ENCODE data around the gene EIF4E1B. TPM values are rescaled to one million over a fixed set of nuclear protein-coding genes. Genes with fewer than 3 reads are reported as not detected.
A peak's percentile ranks its signal among the peaks of the same experiment; 100 is the strongest.

Gene EIF4E1B
- polyA plus RNA-seq, 1 donor from 2014 or later, result 0.82 TPM

GRCh38 chr5:176628406-176629228 lies 1.9 kb upstream of the EIF4E1B start:
- Histone ChIP-seq H3K27ac (ENCODE audit: low read length) (no peak overlapping the region), H2AFZ (ENCODE audit: low read depth, low read length) (no peak overlapping the region), H3F3A (ENCODE audit: insufficient read depth, low read length, poor library complexity, severe bottlenecking) (no peaks in the 10 kb centered on the region), H3K4me3 (ENCODE audit: low read length) (peak overlapping the region; percentile 85), H3K9ac (ENCODE audit: low read length) (no peak overlapping the region), H3K79me2 (replicated peaks; ENCODE audit: insufficient read depth, low read length) (no peaks in the 10 kb centered on the region), H3K9me3 (ENCODE audit: low read length) (no peaks in the 10 kb centered on the region), H3K36me3 (ENCODE audit: insufficient read depth, low read length) (no peaks in the 10 kb centered on the region), H3K9me2 (ENCODE audit: insufficient read depth, low read length) (no peaks in the 10 kb centered on the region), H3K4me2 (ENCODE audit: low read length) (no peak overlapping the region), H3K27me3 (ENCODE audit: insufficient read depth, low read depth, low read length) (peaks cover 45% of the 10 kb centered on the region), H4K20me1 (ENCODE audit: insufficient read depth) (no peaks in the 10 kb centered on the region)
- TF ChIP-seq POLR2AphosphoS5 (IDR thresholded peaks at IDR 0.05) (no peak), MXI1 (conservative IDR thresholded peaks at IDR 0.05; ENCODE audit: poor library complexity, severe bottlenecking) (no peak), TAF1 (IDR thresholded peaks at IDR 0.05; ENCODE audit: low read depth) (no peak), SMC3 (conservative IDR thresholded peaks at IDR 0.05; ENCODE audit: poor library complexity) (no peak), EP300 (conservative IDR thresholded peaks at IDR 0.05; ENCODE audit: poor library complexity, severe bottlenecking) (no peak), RAD21 (conservative IDR thresholded peaks at IDR 0.05) (no peak), REST (IDR thresholded peaks at IDR 0.05; ENCODE audit: borderline replicate concordance) (no peak), EZH2 (IDR thresholded peaks at IDR 0.05; ENCODE audit: borderline replicate concordance, insufficient read depth, low read length, poor library complexity, severe bottlenecking) (no peak)
- TF ChIP-seq, protein P1, sequence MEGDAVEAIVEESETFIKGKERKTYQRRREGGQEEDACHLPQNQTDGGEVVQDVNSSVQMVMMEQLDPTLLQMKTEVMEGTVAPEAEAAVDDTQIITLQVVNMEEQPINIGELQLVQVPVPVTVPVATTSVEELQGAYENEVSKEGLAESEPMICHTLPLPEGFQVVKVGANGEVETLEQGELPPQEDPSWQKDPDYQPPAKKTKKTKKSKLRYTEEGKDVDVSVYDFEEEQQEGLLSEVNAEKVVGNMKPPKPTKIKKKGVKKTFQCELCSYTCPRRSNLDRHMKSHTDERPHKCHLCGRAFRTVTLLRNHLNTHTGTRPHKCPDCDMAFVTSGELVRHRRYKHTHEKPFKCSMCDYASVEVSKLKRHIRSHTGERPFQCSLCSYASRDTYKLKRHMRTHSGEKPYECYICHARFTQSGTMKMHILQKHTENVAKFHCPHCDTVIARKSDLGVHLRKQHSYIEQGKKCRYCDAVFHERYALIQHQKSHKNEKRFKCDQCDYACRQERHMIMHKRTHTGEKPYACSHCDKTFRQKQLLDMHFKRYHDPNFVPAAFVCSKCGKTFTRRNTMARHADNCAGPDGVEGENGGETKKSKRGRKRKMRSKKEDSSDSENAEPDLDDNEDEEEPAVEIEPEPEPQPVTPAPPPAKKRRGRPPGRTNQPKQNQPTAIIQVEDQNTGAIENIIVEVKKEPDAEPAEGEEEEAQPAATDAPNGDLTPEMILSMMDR (IDR thresholded peaks at IDR 0.05; ENCODE audit: poor library complexity, severe bottlenecking), result no peak

DNA sequence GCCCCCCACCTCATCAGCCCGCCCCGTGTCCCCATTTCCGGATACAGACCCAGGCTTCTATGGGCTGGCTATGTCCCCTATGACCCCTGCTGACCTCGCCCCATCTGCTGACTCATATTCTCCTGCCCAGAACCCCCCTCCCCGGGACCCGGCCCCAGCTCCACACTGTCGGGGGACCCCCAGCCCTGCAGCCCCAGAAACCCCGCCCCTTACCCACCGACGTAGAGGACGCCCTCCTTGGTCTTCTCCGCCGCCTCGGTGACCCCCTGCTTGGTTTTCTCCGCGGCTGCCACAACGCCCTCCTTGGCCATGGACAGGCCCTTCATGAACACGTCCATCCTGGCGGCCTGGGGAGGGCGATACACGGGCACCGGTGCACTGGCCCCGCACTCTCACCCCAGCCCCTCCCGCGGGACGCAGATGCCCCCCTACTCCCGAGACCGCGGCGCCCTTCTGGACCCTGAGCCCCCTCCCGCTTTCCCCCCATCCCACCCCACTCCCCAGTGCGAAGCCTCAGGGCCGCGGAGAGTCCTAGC lies 1.1 kb upstream of the EIF4E1B start:
- Histone ChIP-seq H3K27ac (ENCODE audit: low read length) (no peak overlapping the region), H3F3A (ENCODE audit: insufficient read depth, low read length, poor library complexity, severe bottlenecking) (no peaks in the 10 kb centered on the region), H3K9me2 (ENCODE audit: insufficient read depth, low read length) (no peaks in the 10 kb centered on the region), H3K79me2 (replicated peaks; ENCODE audit: insufficient read depth, low read length) (no peaks in the 10 kb centered on the region), H2AFZ (ENCODE audit: low read depth, low read length) (no peak overlapping the region), H3K9ac (ENCODE audit: low read length) (peak overlapping the region; percentile 76), H3K9me3 (ENCODE audit: low read length) (no peaks in the 10 kb centered on the region), H3K27me3 (ENCODE audit: insufficient read depth, low read depth, low read length) (peaks cover 50% of the 10 kb centered on the region), H3K4me3 (ENCODE audit: low read length) (peak overlapping the region; percentile 85), H4K20me1 (ENCODE audit: insufficient read depth) (no peaks in the 10 kb centered on the region), H3K36me3 (ENCODE audit: insufficient read depth, low read length) (no peaks in the 10 kb centered on the region), H3K4me2 (ENCODE audit: low read length) (no peak overlapping the region)
- TF ChIP-seq SMC3 (conservative IDR thresholded peaks at IDR 0.05; ENCODE audit: poor library complexity) (no peak), EZH2 (IDR thresholded peaks at IDR 0.05; ENCODE audit: borderline replicate concordance, insufficient read depth, low read length, poor library complexity, severe bottlenecking) (no peak), REST (IDR thresholded peaks at IDR 0.05; ENCODE audit: borderline replicate concordance) (no peak), MXI1 (conservative IDR thresholded peaks at IDR 0.05; ENCODE audit: poor library complexity, severe bottlenecking) (no peak), POLR2AphosphoS5 (IDR thresholded peaks at IDR 0.05) (no peak), RAD21 (conservative IDR thresholded peaks at IDR 0.05) (no peak), EP300 (conservative IDR thresholded peaks at IDR 0.05; ENCODE audit: poor library complexity, severe bottlenecking) (no peak), TAF1 (IDR thresholded peaks at IDR 0.05; ENCODE audit: low read depth) (no peak)
- TF ChIP-seq, protein P1 (IDR thresholded peaks at IDR 0.05; ENCODE audit: poor library complexity, severe bottlenecking), result no peak

All from neural cell (in vitro differentiated cells).